Caki2 (cell line): ENCODE results near the gene STUM. TPM values are rescaled to one million over a fixed set of nuclear protein-coding genes. Genes with fewer than 3 reads are reported as not detected.

Experiments used
- DNase-seq: peaks from one replicate; pipeline ENCODE4 v3.0.0-alpha.2; 2015; ENCODE audit warnings: low read depth
- in situ Hi-C: cut with HindIII; loops from 2 replicates; pipeline ENCODE4 v1.10.0; 2016; ENCODE audit warnings: low sequenced_read_pairs, low pct_unique_long_range_greater_than_20kb, mixed read lengths
- total RNA-seq: library from RNA; depleted of rRNA; stranded (reverse); fragments of >200 nt; shearing (Covaris generic); gene quantifications from 2 replicates; pipeline ENCODE4 v1.2.3, GENCODE V29; 2014; ENCODE audit warnings: low replicate concordance

The STUM gene
- total RNA-seq, 1 experiment from 2014 or later, result not detected

DNA sequence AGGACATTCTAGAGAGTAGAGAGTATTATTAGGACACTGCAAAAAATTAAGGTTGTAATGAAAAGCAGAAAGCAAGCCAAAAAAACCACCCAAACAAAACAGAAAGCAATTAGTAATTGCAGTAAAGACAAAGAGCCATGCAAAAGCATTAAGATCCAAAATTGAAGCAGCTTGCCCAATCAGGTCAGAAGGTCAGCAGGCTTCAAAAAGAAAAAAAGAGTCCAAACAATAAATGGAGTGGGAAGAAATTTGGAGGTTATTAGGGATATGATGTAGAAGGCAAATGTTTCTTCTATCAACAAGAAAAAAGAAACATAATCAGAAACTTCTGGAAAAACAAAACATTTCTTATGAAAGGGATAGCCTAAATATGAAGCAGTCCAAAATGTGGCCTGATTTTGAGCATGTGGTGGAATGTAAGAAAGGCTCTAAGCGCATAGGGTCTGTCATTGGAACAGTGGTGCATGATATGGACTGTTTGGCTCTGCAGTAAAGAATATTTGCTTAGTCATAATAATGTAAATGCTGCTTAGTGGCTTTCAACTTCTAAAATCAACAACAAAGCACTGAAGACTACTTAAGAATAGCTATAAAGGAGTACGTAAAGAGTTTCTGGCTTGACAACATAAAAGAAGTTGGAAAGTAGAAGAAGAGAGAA is 4.8 kb downstream of the STUM start:
- DNase-seq, result no peak
- in situ Hi-C loops, result no loop called here

DNA sequence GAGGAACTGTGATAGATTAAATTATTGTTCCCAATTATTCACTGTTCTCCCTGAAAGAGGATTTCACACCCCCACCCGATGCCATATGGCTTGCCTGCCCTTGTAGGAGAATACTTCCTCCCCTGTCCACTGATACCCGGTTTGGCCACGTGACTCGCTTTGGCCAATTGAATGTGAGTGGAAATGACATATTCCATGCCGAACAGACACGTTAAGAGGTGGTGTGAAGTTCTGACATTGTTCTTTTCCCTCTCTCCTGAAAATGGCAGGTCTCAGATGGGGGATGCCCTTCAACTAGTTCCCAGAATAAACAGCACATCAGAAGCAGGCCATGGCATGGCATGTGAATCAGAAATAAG is 5.3 kb downstream of the STUM start:
- in situ Hi-C loops, result no loop called here
- DNase-seq, result no peak

DNA sequence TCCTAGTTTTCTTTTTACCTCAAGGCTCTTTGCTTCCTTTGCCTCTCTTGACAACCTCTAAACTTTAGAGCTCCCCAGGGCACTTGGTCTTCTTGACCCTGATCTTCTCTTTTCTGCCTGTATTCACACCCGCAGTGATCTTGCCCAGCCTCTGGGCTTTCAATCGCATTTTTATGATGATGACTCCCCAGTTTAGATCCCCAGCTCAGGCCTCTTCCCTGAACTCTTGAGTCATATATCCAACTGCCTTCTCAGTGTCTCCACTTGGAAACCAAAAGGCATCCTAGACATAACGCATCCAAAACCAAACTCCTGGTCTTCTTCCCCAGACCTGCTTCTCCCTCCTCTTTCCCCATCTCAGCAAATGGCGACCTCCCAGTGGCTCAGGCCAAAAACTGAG is 6.5 kb downstream of the STUM start:
- DNase-seq, result no peak
- in situ Hi-C loops, result no loop called here

GRCh38 chr1:226557424-226557823 is 8.9 kb downstream of the STUM start:
- in situ Hi-C loops, result no loop called here
- DNase-seq, result no peak

DNA sequence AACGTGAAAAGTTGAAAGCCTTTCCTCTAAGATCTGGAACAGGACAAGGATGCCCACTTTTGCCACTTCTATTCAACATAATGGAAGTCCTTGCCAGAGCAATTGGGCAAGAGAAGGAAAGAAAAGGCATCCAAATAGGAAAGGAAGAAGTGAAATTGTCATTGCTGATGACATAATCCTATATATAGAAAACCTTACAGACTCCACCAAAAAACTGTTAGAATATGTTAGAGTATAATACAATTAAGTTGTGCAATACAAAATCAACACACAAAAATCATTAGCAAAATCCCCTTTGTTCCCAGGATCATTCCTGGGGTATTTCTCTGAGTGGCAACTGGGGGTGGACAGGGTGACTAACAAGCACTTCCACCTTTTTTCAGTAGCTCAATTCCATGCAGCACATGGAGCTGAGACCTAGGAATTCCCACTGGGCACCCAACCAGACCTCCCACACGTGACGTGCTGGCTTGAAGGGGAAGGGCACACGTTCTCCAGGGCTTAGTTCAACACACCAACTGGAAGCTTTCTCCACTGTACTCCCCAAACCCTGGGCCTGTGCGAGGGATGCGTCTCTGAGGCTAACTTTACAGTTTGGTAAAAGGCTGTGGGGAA is 9.6 kb downstream of the STUM start:
- in situ Hi-C loops, result no loop called here
- DNase-seq, result no peak

- no peak for DNase-seq
- in situ Hi-C loops, result no loop called here
Observed at GRCh38 chr1:226560243-226560642, 11.7 kb downstream of the STUM start.

- in situ Hi-C loops, result no loop called here
- DNase-seq, result no peak
Observed at GRCh38 chr1:226562989-226563388, 14.4 kb downstream of the STUM start.

GRCh38 chr1:226563666-226564065 is 15.1 kb downstream of the STUM start:
- DNase-seq, result no peak
- in situ Hi-C loops, result no loop called here

- in situ Hi-C loops, result no loop called here
Observed at GRCh38 chr1:226565476-226565875, 16.9 kb downstream of the STUM start.

DNA sequence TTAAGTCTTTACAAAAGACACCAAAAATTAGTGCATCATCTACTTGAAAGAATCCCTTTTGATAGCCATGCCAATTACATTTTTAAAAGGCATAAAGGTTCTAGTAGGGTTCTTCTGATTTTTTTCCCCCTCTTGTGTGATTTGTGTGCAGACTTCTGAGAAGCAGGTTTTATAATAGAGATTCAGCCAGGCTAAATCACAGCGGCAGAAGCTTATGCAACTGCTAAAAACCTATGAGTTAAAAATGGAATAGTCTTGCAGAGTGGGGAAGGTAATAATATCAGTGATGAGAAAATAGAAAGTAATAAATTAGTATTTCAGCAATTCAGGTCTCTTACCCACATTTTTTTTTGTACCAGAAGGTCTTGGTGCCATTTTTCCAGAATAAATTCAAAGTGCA is 17.7 kb downstream of the STUM start:
- in situ Hi-C loops, result no loop called here
- no peak for DNase-seq

More at GRCh38 chr1:226565476-226565875, 16.9 kb downstream of the STUM start:
- DNase-seq, result no peak

DNA sequence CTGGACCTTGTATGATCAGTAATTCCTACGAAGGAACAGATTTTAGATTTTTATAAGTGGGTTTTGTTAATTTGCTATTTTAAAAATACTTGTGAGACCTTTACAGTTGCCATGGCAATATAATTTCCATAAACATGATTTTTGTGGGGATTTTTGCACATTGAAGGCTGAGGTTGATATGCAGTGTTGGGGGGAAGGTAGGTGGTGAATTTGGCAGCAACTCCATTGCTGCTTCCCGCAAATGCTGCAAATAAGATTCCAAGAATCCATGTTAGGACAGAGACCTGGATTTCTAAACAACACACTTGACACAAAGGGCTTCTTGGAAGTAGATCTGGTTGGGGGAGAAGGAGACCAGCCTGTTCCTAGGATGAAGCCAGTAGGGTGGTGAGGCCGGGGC is 18.2 kb downstream of the STUM start:
- in situ Hi-C loops, result no loop called here
- no peak for DNase-seq

DNA sequence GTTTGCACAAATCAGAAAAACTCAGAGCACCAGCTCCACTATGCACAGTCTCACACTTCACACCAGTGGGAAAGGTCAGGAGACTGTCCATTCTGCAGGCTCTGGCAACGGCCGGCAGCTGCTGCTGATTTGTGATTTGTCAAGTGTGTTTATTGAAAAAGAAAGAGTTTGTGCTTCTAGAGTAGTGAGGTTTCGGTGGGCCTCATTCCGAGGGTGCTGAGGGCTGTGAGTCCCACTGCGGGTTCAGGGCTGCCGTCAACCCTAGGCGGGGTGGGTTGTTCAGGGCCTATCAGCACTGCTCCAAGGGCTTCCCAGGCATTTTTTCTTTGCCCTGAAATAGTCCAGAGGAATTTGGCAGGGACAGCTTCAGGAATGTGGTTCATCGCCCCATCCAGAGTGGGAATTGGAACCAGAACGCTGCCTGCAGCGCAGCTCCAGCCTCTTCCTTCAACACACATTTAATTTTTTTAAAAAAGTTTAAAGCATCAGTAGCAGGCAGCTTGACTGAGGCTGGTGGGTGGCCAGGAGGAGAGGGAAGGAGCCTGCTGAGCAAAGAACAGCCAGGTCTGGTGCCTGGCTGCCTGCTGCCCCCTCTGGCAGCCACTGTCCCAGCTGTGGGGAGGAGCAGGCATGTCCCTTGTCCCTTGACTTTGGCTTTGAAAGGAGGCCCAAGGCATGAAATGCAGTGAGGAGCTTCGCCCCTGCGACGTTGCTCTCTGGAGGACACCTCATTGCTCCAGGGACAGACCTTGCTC is 19.7 kb downstream of the STUM start:
- no peak for DNase-seq
- in situ Hi-C loops, result no loop called here

DNA sequence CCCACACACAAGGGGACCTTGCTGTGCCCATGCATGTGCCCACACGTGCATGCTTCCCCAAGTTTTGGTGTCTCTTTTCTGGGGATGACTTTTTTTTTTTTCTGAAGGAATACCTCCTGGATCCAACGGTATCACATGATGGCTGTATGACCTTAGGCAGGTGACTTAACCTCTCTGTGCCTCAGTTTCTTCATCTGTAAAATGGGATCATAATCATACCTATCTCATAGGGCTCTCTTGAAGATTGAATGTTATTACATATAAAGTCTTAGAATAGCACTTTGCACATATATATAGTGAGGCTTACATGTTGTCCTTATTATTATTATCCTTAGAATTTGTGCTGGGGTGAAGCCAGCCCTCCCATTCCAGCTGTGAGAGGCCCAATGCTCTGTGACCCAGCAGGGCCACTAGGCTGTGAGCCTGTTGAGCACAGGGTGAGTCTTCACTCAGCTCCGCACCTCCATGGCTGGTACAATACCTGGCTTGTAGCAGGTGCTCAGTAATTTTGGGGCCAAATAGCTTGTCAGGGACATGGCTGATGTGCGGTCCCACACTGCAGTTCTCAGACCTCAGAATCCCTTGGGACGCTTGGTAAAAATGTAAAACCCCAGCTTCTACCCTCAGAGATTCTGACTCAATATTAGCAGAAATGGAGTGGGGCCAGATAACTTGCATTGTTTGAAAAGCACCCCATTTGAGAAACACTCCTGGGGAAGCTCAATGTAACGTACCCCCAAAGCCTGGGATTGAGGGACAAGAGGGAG is 20.6 kb downstream of the STUM start:
- in situ Hi-C loops, result no loop called here
- DNase-seq, result no peak

GRCh38 chr1:226569879-226570547 is 21.4 kb downstream of the STUM start:
- in situ Hi-C loops, result no loop called here
- no peak for DNase-seq

GRCh38 chr1:226571893-226572292 is 23.3 kb downstream of the STUM start:
- in situ Hi-C loops, result no loop called here
- DNase-seq, result no peak

DNA sequence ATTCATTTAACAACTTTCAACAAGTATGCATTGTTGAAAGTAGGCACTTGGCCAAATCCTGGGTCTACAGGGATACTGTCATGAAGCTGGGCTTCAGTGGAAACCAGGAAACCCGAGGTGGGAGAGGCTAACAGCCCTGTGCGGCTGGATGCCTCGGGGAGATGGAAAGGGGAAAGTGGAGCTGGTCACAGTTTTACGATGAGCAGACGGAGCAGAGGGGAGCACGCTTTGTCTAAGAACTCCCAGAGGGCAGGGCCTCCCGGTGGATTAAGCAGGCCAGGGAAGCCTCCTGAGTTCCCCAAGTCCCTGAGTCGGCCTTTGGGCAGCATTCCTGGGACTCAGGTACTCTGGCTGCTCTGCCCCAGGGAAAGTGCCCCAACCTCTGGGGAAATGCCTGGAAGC is 23.8 kb downstream of the STUM start:
- DNase-seq, result no peak
- in situ Hi-C loops, result no loop called here

DNA sequence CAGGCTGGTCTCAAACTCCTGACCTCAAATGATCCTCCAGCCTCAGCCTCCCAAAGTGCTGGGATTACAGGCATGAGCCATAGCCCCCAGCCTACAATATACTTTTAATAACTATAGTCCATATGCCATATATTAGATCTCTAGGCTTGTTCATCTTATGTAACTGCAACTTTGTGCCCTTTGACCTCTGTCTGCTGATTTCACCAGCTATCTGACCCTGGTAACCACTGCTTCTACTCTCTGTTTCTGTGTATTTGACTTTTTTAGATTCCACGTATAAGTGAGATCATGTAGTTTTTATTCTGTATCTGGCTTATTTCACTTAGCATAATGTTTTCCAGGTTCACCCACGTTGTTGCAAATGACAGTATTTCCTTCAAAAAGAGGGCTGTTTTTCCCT is 25.5 kb downstream of the STUM start:
- no peak for DNase-seq
- in situ Hi-C loops, result no loop called here

DNA sequence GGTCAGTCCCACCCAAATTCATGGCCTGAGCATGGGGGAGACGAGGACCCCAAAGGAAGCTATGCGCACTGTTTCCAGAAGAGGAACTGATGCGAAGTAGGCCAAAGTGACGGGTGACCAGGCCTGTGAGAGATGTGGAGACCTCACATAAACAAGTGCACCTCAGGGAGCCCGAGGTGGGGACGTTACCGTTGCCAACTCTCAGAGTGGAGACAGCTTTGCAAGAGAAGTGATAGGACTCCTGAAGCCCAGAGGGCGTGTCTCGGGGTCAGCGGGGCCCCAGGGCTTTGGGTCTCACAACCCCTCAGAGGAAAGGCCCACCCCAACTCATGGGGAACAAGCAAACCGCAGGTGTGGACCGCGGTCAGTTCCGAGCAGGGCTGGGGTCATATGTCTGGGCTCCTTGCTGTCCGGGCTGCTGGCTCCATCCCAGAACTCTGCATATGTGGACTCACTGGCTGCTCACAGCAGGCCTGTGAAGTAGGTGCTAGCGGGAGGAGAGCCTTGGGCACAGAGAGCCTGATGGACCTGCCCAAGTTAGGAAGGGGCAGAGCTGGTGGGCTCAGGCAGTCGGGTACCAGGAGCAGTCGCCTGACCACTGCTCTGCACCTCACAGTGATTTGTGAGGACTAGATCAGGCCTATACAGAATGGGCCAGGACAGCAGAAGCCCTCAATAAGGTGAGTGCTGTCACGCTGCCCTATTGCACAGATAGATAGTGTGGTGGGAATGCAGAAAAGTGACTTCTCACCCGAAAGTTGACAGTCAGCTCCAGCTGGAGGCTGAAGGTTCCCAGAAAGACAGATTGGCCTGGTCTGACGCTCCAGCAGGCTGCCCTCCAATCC is 26.2 kb downstream of the STUM start:
- in situ Hi-C loops, result no loop called here
- DNase-seq, result no peak
